GM21529 (cell line): ENCODE results near the gene PRMT7.

Experiments used
- ATAC-seq: cut with Tn5 transposase; IDR thresholded peaks from one replicate; pipeline ENCODE4 v1.9.1; 2021; ENCODE audit not compliant: unreplicated experiment

PRMT7 gene

DNA sequence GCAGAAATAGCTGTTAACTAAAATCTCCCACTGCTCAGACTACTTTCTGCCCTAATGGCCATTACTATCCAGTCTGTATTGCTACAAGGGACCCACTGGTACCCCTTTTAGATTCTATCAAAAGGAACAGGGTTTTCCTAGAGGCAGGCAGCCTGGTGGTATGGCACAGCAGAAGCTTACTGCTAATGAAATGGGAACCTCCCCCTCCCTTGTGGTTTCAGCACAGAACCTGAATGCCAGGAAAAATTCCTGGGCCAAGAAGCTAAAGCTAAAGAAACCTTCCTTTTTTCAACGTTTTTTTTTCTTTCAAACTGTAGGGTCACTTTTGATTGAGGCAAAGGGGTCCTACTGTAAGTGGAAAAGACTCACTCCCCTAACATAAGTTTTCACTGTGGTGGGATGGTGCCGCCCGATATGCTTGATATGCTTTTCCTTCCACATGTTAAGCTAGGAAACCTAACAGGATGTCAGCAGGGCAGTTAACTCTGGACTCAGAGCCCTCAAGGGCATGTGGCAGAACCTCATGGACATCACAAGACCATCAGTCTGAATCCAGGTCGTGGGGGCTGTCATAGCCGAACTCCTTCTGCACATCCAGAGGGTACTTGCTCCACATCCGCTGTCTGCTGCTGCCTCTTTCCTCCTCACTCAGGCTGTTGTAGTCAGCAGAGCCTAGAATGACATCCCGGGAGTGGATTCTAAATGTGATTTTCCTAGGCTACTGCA lies 9.9 kb upstream of the PRMT7 start:
- ATAC-seq, result no peak

DNA sequence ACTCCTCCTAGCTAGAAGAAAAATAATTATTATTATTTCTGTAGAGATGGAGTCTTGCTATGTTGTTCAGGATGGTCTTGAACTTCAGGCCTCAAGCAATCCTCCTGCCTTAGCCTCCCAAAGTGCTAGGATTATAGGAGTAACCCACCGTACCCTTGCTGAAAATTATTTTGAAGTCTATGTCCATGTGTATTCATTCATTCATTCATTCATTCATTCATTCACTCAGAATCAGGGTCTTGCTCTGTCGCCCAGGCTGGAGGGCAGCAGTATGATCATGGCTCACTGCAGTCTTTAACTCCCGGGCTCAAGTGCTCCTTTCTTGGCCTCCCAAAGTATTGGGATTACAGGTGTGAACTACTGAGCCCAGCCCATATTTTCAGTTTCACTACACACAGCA lies 4.2 kb upstream of the PRMT7 start:
- ATAC-seq, result no peak

DNA sequence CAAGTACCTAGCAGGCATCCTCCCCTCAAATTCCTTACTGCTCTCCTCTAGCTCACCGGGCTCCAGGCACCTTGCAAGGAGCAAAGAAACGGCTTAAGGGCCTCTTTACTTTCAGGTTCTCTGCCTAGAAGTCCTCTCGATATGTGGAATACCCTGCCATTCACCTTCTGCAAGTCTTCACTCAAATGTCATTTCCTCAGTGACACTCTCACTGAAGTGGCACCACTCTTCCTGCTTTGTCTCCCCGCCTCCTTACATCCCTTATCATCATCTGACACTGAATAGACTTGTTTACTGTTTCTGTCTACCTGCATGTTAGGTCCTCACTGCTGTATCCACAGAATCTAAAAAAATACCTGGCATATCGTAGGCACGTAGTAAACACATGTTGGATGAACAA lies 1.0 kb upstream of the PRMT7 start:
- no peak for ATAC-seq

GRCh38 chr16:68310437-68310773 lies 414 bp upstream of the PRMT7 start:
- peak; percentile 21 for ATAC-seq

- ATAC-seq, result no peak
Measured at GRCh38 chr16:68313116-68313515, 2.3 kb downstream of the PRMT7 start.

GRCh38 chr16:68319185-68319908 lies 8.5 kb downstream of the PRMT7 start:
- ATAC-seq, result no peak

GRCh38 chr16:68324336-68324735 lies 13.5 kb downstream of the PRMT7 start:
- no peak for ATAC-seq

DNA sequence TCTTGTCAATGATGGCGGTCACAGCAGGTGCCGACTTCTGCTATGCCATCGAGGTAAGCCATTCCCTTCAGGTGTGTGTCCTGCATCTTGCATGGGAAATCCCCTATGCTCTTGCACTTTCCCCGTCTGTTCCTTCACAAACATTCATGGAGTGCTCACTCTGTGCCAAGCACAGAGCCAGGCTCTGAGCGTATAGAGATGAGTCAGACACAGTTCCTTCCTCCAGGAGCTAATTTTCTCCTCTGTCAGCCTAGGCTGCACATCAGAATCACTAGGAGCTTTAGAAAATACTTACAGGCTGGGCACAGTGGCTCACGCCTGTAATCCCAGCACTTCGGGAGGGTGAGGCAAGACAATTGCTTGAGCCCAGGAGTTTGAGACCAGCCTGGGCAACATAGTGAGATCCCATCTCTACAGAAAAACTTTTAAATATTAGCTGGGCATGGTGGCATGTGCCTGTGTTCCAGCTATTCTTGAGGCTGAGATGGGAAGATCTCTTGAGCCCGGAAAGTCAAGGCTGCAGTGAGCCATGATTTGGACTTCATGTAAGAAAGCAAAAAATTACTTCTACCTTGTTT lies 14.1 kb downstream of the PRMT7 start:
- ATAC-seq, result no peak

DNA sequence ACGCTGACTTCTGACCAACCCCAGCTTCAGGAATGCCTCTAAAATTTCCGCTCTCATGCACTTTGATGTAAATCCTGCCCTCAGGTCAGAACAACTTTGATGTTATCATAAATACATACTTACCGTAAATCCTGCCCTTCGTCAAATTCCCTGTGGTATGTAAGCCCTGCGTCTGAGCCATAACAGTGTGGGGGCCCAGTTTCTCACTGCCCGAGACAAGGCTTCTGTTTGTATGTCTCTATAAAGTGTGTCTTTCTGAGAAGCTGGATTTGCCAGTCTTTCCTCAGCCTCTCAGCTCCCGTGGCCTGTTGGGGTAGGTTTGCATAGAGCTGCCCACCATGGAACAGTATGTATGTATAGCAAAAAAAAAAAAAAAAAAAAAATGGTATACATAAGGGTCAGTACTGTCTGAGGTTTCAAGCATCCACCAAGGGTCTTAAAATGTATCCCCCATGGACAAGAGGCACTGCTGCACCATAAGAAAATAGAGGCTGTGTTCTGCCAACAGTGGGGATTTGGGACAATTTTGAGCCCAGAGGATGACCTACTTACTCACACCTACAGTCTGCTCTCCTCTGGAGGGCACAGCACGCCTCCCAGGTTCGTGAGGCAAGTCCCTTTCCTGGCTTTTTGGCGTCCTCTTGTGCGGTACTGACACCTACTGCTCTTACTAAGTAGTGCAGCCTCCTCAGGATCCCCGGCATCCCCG lies 17.5 kb downstream of the PRMT7 start:
- peak; percentile 72 for ATAC-seq

- no peak for ATAC-seq
Measured at GRCh38 chr16:68328860-68329390, 18.1 kb downstream of the PRMT7 start.

GRCh38 chr16:68331879-68332410 lies 21.1 kb downstream of the PRMT7 start:
- ATAC-seq, result no peak

DNA sequence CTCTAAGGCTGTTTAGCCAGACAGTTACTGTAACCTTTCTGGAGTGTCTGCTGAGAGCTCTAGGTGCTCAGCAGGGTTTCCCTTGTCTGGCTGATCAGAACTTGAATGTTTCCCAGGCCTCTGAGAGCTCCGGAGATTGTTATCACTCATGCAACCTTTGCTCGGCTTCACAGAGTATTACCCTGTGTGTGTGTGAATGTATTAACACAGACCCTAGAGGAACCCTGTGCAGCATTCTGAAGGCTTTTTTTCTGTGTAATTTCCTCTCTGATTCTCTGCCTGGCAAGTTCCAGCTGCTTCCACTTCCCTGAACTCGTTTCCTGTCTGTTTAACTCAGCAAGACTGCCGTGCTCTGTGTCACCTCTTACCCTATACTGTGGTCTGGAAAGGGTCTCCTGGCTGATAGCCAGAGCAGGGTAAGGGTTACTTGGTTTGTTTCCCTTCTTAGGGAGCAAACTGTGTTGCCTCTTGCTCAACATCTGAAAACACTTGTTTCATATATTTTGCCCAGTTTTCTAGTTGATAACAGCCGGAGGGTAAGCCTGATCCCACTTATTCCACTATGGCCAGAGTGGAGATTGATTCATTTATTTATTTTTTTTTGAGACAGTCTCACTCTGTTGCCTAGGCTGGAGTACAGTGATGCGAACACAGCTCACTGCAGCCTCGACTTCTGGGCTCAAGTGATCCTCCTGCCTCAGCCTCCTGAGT lies 21.7 kb downstream of the PRMT7 start:
- ATAC-seq, result no peak

GRCh38 chr16:68335175-68335574 lies 24.4 kb downstream of the PRMT7 start:
- ATAC-seq, result no peak

GRCh38 chr16:68338326-68339119 lies 27.7 kb downstream of the PRMT7 start:
- ATAC-seq, result no peak

DNA sequence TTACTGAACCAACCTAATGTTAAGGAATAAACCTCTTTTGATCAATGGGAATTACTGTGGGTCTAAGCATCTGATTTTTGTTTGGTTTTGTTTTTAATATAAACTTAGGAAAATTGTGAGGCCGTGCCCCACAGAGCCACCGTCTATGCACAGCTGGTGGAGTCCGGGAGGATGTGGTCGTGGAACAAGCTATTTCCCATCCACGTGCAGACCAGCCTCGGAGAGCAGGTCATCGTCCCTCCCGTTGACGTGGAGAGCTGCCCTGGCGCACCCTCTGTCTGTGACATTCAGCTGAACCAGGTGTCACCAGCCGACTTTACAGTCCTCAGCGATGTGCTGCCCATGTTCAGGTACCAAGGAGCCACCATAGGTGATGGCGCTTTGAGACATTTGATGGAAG lies 28.4 kb downstream of the PRMT7 start:
- no peak for ATAC-seq

GRCh38 chr16:68342620-68343019 lies 31.8 kb downstream of the PRMT7 start:
- ATAC-seq, result no peak

DNA sequence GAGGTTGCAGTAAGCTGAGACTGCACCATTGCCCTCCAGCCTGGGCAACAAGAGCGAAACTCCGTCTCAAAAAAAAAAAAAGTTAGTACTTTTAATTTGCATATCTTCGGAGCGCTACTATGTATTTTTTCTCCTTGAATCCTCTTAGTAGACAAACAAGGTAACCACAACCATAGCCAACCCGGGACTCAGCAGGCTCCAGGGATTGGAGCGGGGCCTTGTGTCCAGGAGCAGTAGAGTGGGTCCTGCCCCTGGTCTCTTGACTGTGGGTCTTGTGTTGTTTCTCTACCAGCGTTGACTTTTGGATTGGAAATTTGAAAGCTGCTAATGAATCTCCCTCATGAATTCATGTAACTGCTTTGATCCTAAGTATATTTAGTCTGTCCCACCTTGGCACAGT lies 32.3 kb downstream of the PRMT7 start:
- ATAC-seq, result no peak

GRCh38 chr16:68344252-68344651 lies 33.4 kb downstream of the PRMT7 start:
- ATAC-seq, result no peak

GRCh38 chr16:68345351-68345810 lies 34.6 kb downstream of the PRMT7 start:
- no peak for ATAC-seq
